Body of pancreas (tissue), 4 donors: Measurements from ENCODE around the gene PRF1.

Source experiments
- CTCF ChIP-seq, 7 experiments: fragments of 450-650 bp in 4 of 7; fragments of 200-600 bp in 3 of 7; sonication (generic) in 3 of 7; IDR thresholded peaks; one replicate each; pipeline ENCODE4 v1.5.1; 2016 to 2019; ENCODE audit warnings: antibody characterized with exemption in 7 of 7
- POLR2A ChIP-seq, 3 donors: fragments of 450-650 bp; IDR thresholded peaks; one replicate each; pipeline ENCODE4 v1.6.1; 2016; ENCODE audit warnings: antibody characterized with exemption in 3 of 3, mild to moderate bottlenecking in 2 of 3

GRCh38 chr10:70564901-70565351 lies 37.6 kb downstream of the PRF1 start:
- TF ChIP-seq CTCF (IDR thresholded peaks at IDR 0.05) (no peak), POLR2A (IDR thresholded peaks at IDR 0.05) (no peak)
